COR-L47 (cell line): ENCODE measurements around the gene CTTN.
"Not testable (repeated sequence)": the region's sequence is repeated elsewhere in the genome, so short reads cannot be mapped to it uniquely, and the experiment has no call there.

Experiments
- DNase-seq: peaks from one replicate; lab custom pipeline; 2025; lab: John Stamatoyannopoulos, UW

Gene CTTN

DNA sequence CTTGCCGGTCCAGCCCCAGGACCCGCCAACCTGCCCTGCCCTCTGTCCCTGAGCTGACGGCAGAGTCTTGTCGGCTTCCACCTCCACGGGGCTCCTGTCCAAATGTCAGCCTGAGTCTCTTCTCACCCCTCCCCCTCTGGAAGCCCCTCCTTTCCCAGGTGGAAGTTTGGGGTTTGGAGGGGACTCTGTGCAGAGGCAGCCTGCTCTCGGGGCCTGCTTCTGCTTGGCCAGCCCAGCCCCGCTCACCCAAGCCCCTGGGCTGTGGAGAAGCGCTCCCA lies 31.0 kb downstream of the CTTN start:
- no peak for DNase-seq

DNA sequence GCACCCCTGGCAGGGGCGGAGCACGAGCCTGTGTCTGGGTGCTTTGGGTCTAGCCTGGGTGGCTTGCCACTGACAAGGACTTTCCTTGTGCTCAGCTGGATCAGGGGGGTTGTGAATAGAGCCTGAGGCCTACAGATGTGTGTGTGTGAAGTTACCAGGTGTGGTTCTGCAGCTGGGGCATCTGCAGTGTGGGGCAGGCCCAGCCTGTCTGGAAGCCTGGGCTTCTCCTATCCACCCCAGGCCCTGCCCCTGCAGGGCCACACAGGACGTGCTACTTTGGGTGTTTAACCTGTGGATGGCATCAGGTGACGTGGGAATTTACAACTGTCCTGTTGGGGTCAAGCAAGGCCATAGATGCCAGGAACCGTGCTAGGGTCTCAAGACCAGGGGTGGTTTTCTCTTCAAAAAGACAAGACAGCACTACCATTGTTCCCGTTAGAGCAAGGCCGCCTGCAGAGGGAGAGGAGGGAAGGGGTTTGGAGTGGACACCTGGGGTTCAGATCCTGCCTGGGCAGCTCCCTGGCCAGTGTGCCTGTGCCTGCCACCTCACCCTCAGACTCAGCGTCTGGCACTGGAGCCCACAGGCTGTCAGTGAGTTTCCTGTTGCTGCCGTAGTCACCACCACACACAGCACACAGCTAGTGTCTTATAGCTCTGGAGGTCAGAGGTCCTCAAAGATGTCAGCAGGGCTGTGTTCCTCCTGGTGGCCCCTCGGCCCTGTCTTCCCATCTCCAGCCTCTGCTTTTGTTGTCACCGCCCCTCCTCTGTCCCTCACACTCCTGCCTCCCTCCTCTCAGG lies 31.6 kb downstream of the CTTN start:
- DNase-seq, result no peak

DNA sequence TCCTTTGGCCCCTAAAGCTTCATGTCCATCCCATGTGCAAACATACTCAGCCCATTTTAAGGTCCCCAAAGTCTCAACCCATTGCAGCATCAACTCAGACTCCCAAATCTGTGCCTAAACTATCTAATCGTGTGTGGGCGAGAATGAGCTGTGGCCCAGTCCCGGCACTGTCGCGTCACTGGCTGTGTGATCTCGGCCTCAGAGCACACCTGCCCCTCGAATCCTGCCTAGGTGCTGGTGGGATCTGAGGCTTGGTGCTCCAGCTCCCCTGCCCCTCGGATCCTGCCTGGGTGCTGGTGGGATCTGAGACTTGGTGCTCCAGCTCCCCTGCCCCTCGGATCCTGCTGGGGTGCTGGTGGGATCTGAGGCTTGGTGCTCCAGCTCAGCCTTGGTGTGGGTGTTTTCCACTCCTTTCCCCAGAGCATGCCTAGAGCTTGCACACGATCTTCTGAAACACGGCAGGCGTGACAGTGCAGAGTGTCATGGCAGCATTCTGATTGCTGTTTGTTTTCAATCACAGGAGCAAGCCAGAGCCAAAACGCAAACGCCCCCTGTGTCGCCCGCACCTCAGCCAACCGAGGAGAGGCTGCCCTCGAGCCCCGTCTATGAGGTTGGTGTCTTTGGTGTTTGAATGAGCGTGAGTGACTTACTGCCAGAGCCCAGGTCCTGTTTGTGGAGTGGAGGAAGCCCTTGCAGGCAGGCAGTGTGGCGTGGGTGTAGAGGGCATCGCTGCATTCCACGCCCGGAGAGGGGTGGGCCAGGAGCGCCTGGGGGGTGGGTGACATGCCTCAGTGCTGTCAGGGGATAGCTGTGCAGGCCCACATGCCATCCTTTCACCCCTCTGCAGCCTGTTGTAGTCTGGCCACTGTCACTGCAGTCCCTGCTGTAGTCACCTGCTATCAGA lies 32.6 kb downstream of the CTTN start:
- DNase-seq, result no peak

DNA sequence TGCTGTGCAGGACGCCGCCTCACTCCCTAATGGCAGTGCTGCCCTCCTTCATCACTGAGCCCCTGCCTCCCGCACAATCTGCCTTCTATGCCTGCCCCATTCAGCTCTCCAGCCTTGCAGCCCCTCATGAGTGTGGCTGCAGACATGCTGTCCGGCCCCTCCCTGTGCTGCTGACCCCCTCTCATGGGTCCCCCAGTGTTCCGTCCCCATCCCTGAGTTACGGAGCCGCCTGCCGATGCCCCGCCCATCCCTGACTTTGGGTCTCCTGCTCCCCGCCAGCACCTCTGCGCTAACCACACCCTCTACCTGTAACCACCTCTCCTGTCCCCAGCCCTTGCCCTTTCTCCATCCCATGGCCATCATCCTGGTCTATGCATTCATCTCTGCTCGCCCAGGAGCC lies 33.3 kb downstream of the CTTN start:
- no peak for DNase-seq

DNA sequence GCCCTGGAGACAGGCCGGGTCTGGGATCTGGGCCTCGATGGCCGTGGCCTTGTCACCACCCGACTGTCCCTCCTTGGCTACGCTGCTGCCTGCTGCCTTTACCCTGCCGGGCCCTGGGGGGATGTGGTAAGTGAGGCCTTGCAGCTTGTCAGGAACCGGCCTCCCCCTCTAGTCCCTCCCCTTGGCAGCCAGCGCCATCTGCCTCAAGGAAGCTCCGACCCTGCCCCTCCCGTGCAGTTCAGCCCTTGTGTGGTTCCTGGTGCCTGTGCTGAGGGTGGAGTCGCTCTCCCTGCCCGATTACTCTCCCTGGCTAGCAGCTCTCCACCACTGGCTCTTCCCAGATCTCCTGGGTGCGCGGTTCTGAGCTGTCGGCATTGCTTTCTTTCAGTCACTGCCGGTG lies 33.7 kb downstream of the CTTN start:
- DNase-seq, result no peak

DNA sequence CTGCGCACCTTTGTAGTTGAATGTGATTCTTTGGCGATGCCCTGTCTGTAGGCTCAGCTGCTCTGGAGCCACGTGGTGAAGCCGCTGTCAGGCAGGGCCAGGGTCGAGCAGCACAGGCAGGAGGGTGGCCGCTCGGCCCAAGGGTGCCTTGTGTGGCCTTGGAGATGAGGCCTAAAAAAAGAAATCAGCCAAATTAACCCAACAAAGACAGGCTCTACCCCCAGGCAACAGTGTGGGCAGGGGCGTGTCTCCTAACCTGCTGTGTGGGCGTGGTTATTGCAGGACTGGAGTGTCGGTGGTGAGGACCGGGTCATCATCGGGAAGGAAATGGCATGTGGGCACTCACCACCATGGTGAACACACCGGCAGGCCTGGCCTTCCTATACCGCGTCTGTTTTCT lies 34.3 kb downstream of the CTTN start:
- DNase-seq, result no peak

DNA sequence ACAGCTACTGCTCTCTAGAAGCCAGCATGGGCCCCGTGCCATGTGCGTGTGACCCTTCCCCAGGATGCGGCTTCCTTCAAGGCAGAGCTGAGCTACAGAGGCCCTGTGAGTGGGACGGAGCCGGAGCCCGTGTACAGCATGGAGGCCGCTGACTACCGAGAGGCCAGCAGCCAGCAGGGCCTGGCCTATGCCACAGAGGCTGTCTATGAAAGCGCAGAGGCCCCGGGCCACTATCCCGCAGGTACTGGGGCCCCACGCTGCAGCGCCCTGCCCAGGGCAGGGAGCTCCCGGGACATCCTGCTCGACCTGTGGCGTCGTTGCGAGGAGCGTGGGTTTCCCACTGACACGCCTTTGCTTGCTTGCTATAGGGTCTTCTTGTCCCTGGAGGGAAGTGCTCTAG lies 34.7 kb downstream of the CTTN start:
- no peak for DNase-seq

DNA sequence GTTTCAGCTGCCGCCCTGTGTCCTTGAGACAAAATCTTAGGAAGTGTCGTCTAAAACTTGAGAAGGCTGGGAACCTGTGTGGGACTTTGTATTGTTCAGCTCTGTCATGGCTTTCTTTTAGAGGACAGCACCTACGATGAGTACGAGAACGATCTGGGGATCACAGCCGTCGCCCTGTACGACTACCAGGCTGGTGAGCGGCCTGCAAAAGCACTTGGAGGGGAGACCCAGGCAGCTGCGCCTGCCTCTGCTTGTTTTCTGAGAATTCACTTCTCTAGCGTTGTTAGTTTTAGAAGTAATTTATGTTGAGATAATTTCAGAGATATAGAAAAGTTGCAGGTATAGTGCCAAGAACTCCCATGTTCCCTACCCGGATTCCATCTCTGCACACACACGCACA lies 35.2 kb downstream of the CTTN start:
- no peak for DNase-seq

DNA sequence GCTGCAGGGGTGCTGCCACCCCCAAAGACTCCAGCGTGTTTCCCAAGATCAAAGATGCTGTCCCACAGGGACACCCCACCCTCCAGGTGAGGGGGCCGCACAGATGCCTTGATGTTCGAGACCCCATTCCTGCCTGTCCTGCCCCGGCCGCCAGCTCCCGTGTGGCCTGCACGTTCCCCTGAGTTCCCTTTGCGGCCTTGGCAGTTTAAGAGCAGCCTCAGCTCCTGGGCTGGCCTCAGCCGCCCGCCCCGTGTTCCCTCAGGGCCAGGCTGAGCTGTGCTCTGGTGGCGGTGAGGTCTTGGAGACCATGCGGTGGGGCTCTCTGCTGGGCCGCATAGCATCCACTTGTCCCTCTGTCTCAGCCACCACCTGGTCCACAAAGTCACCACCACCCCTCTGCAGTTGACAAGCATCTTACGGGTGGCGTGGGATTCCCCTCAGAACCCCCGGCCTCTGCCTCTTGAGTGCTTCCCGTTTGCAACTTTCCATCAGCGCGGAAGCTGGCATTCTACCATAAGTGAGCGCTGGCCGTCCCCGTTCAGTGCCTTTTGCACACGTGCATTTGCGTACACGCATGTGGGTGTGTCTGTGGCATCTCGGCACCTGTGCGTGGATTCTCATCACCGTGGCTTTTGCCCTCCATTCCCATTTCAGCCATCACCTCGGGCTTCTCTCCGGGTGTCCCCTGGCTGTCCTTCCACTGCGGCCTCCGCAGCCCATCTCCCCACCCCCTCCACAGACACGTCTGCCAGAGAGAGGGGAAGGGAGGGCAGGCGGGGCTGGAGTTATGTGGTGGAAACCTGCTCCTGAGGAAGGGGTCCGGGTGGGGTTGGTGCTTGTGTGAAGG lies 35.9 kb downstream of the CTTN start:
- DNase-seq, result no peak

DNA sequence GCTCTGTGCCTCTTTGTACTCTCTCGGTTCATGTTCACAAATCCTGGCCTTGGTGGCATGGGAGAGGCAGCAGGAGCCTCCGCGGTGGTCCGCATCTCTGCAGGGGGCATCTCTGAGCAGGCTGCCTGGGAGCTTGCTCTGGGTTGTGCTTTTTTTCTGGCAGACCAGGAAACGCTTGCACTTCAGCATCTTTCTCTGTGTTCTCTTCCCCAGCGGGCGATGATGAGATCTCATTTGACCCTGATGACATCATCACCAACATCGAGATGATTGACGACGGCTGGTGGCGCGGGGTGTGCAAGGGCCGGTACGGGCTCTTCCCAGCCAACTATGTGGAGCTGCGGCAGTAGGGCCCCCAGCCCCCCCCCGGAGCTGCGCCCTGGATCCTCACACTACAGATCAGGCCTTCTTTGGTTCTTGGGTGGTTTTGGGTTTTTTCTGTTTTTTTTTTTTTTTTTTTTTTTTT lies 36.5 kb downstream of the CTTN start:
- no peak for DNase-seq

DNA sequence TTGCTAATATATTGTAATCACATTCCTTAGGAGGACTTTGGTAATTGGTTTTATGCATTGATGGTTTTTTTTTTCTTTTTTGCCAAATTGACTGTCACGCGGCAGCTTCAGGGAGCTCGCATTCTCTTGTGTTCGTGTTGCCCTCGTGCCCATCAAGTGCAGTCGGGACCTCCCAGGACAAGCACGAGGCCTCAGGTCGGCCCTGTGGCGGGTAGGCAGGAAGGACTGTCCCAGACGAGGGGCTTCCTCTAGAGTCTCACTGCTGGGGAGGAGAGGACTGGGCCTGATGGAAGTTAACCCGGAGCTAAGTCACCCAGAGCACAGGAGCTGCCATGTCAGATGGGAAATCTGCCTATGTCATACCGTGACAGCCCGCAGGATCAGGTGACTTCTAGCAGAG lies 37.0 kb downstream of the CTTN start:
- DNase-seq, result no peak

DNA sequence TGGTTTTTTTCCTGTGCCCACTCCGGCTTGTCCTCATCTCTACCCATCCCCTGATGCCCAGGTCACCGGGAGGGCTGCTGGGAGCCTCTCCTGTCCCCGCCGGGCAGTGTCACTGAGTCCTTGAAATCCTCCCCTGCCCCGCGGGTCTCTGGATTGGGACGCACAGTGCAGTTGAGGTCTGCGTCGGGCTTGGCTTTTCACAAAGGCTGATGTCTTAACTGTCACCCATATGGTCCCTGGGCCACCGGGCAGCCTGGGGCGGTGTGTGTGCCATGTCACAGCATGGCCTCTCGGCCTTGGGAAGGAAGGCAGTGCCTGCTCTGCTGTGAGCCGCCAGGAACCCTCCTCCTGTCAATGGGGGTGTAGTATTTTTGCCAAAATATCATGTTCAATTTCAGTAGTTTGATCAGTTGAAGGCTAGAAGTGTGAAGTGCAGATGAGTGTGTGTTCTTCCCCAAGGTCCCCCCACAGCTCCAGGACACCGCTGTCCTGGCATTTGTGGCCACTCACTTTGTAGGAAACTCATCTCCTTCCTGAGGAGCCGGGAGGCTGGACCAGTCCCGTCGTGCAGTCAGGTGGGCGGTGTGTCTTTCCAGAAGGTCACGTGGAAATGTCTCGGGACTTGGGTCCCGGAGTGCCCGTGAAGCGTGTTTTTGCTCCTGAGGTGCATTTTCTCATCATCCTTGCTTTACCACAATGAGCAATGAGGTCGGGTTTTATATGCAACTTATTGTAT lies 37.6 kb downstream of the CTTN start:
- DNase-seq, result no peak

DNA sequence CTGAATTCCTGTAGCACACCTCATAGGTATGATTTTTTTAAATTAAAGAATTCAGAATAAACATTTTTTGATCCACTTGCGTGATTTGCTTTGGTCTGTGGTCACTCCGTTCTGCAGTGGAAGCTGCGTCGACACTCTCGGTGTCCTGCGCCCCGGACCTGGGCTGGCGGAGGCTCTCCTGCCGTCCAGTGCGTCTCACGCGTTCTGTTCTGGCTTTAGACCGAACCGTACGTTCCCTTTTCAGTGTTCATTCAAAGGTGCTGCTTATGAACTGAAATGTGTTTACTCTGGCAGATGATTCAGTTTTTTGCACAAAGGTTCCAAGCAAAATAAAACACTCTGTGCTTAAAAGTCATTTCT lies 38.2 kb downstream of the CTTN start:
- DNase-seq, result no peak

DNA sequence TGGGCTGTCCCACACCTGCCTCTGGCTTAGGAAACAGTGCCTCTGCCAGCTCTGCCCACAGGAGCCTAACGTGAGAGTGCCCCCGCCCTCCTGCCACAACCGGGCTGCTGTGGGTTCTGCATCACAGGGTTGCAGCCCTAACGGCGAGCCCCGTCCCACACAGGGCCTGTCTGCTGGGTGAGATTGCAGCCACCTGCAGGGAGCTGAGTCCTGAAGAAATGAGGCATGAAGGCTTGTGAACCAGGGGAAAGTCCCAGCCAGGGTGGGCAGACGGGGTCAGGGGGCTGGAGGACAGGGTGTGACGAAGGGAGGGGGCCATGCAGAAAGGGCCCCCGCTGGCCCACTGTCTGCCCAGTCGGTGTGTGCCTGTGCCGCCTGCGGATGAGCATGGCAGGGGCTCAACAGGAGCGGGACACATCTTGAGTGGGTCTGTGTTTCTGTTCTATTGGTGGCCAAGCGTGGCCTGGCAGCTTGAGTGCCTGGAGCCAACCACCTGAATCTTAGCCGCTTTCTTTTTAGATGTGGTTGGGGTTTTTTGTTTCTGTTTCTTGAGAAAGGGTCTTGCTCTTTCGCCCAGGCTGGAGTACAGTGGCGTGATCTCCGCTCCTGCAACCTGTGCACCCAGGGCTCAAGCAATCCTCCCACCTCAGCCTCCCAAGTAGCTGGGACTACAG lies 38.9 kb downstream of the CTTN start:
- no peak for DNase-seq

DNA sequence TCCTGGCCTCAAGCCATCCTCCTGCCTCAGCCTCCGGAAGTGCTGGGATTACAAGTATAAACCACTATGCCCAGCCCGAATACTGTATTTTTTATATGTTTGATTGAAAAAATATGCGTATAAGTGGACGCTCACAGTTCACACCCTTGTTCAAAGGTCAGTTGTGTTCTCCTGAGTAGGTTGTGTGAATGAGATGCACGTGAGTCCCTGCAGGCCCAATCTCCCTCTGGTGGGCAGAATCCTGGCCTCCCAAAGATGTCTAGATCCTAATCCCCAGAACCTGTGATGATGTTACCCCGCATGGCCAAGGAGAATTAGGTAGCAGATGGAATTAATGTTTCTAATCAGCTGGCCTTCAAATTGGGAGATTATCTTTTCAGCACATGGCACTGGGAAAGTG lies 41.9 kb downstream of the CTTN start:
- DNase-seq, result no peak

DNA sequence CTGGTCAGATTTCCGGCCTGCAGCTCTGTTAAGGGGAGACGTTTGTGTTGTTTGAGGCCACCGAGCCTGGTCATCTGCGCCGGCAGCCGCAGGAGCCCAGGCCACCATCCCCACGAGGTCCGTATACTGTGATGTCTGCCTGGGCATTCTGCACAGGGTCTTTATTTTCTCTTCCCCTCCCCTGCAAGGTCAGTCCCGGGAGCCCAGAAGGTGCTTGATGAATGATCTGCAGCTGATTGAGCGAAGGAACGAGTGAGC lies 45.4 kb downstream of the CTTN start:
- no peak for DNase-seq

DNA sequence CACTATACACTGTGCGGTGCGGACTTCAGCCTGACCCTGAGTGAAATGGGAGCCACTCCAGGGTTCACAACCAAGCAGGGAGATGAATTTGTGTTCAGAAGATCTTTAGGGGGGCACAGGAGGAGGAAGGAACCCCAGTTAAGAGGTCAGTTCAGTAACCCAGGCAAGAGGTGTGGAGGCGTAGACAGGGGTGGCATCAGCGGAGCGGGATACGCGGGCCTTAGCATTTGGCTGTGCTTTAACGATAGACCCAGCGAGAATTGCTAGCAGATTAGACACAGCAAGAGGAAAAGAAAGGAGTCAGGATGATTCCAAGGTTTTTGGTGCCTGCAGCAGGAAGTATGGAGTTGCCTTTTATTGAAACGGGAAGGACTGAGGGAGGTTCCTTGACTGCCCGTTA lies 46.8 kb downstream of the CTTN start:
- no peak for DNase-seq

DNA sequence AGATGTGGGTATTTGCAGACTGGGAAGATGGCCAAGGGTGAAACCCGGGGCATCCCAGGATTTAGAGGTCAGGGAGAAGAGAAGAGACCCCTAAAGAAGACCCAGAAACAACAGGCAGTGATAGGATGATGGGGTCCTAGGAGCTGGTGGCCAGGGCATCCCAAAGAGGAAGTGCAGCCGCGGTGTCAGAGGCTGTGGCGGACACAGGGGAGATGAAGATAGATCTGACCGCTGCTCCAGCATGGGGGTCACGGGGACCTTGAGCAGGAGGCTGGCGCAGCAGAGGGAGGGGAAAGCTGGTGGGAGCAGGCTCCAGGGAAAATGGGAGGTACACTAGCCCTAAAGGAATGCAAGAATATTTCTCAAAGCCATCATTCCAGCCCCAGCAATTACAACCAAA lies 47.3 kb downstream of the CTTN start:
- no peak for DNase-seq

DNA sequence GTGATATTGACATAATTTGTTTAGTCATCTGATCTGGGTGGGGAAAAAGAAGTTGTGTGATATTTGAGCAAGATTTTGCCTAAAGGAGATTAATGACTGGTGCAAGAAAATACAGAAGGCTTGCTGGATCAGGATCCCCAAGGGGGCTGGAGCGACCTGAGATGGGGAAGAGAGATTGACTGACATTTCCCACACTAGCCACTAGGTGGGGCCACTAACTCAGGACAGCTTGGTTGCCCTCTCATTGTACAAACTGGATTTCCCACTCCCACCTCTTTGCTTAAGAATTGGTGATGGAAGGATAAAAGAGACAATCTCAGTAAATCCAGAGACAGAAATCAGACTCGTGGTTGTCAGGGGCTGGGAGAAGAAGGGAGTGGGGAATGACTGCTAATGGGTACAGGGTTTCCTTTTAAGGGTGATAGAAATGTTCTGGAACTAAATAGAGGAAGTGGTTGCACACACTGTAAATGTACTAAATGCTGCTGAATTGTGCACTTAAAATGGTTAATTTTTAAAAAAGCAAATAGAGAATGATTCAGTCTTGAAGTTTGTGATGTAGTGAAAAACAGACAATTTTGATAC lies 50.7 kb downstream of the CTTN start:
- DNase-seq, result no peak

DNA sequence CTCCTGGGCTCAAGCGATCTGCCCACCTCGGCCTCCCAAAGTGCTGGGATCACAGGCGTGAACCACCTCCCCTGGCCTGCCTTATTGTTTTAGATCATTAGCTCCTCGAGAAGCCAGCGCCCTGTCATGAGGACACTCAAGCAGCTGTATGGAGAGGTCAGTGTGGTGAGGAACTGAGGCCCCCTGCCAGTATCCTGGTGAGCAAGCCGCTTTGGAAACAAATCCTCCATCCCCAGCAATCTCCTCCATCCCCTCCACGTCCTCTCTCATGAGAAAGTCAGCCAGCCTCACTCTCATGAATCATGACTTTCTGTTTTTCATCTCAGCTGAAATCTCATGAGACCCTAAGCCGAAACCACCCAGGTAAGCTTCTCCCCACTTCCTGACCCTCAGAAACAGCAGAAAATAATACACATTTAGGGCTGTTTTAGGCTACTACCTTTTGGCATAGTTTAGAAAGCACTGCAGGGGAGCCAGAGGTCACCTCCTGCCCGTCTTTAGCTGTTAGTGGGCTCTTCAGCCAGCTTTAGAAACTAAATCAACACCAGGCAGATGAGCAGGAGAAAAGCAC lies 56.0 kb downstream of the CTTN start:
- no peak for DNase-seq

DNA sequence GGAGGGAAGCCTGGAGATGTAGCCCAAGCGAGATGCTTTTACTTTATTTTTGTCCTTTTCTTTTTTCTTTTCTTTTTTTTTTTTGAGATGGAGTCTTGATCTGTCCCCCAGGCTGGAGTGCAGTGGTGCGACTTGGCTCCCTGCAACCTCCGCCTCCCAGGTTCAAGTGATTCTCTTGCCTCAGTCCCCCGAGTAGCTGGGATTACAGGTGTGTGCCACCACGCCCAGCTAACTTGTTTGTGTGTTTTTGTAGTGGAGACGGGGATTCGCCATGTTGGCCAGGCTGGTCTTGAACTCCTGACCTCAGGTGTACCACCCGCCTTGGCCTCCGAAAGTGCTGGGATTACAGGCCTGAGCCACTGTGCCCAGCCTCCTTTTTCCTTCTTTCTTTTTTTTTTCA lies 56.5 kb downstream of the CTTN start:
- DNase-seq, result not testable (repeated sequence)
